Neuronal stem cell (in vitro differentiated cells): ENCODE measurements around the gene NEMP2.

Experiments used
- DNase-seq: peaks from one replicate; pipeline ENCODE4 v3.0.0-alpha.2; 2013; ENCODE audit warnings: low spot score
- H2AFZ ChIP-seq: one replicate; pipeline ENCODE4 v1.6.1; 2013; ENCODE audit warnings: mild to moderate bottlenecking, low read length, inconsistent platforms
- H2AK5ac ChIP-seq: 2 replicates; pipeline ENCODE4 v1.6.1; 2013; ENCODE audit warnings: low read depth, mild to moderate bottlenecking, inconsistent platforms, low read length, moderate library complexity, mixed read lengths
- H2BK120ac ChIP-seq: 2 replicates; pipeline ENCODE4 v1.6.1; 2013; ENCODE audit warnings: low read depth, mild to moderate bottlenecking, inconsistent platforms, low read length, moderate library complexity, mixed read lengths
- H2BK12ac ChIP-seq: one replicate; pipeline ENCODE4 v1.6.1; 2013; ENCODE audit warnings: low read length, inconsistent platforms
- H2BK15ac ChIP-seq: 2 replicates; pipeline ENCODE4 v1.6.1; 2013; ENCODE audit warnings: mild to moderate bottlenecking, low read length, inconsistent platforms, mixed read lengths
- H2BK5ac ChIP-seq: one replicate; pipeline ENCODE4 v1.6.1; 2013; ENCODE audit warnings: inconsistent platforms, mild to moderate bottlenecking, low read length, moderate library complexity
- H3K14ac ChIP-seq: one replicate; pipeline ENCODE4 v1.6.1; 2013; ENCODE audit warnings: low read length, inconsistent platforms
- H3K18ac ChIP-seq: 2 replicates; pipeline ENCODE4 v1.6.1; 2013; ENCODE audit warnings: low read length, inconsistent platforms
- H3K23ac ChIP-seq: 2 replicates; pipeline ENCODE4 v1.6.1; 2013; ENCODE audit warnings: low read depth, mild to moderate bottlenecking, mixed read lengths, low read length, inconsistent platforms; ENCODE audit not compliant: poor library complexity
- H3K27ac ChIP-seq: replicated peaks from 3 replicates; pipeline ENCODE4 v1.5.1; 2013; ENCODE audit warnings: low read length, inconsistent platforms
- H3K27me3 ChIP-seq, 3 experiments: 2 replicates each; pipeline ENCODE4 v1.6.1; 2013; ENCODE audit warnings: low read length in 3 of 3, mild to moderate bottlenecking in 2 of 3, inconsistent platforms in 1 of 3, low read depth in 1 of 3, mixed read lengths in 1 of 3, moderate library complexity in 1 of 3; ENCODE audit not compliant: control insufficient read depth in 3 of 3, insufficient read depth in 3 of 3
- H3K36me3 ChIP-seq, 2 donors: replicated peaks in 1 of 2; 2 replicates each; pipeline ENCODE4 v1.6.1; 2013; ENCODE audit warnings: low read length in 2 of 2; ENCODE audit not compliant: control insufficient read depth in 2 of 2, insufficient read depth in 2 of 2
- H3K4ac ChIP-seq: 2 replicates; pipeline ENCODE4 v1.6.1; 2013; ENCODE audit warnings: inconsistent platforms, mild to moderate bottlenecking, low read length, moderate library complexity
- H3K4me1 ChIP-seq, 2 donors: 1 replicate in 1 of 2; 2 replicates in 1 of 2; pipeline ENCODE4 v1.6.1; 2013; ENCODE audit warnings: low read length in 2 of 2, low read depth in 1 of 2; ENCODE audit not compliant: control insufficient read depth in 2 of 2, insufficient read depth in 1 of 2
- H3K4me2 ChIP-seq: one replicate; pipeline ENCODE4 v1.6.1; 2013; ENCODE audit warnings: mild to moderate bottlenecking, low read length, inconsistent platforms; ENCODE audit not compliant: insufficient read depth, poor library complexity, severe bottlenecking
- H3K4me3 ChIP-seq, 2 donors: 2 replicates each; pipeline ENCODE4 v1.5.1; 2013; ENCODE audit warnings: low read length in 2 of 2, mild to moderate bottlenecking in 2 of 2, inconsistent platforms in 1 of 2, moderate library complexity in 1 of 2
- H3K79me1 ChIP-seq: one replicate; pipeline ENCODE4 v1.6.1; 2013; ENCODE audit warnings: low read depth, mild to moderate bottlenecking, inconsistent platforms, low read length, moderate library complexity
- H3K9ac ChIP-seq: one replicate; pipeline ENCODE4 v1.6.1; 2013; ENCODE audit warnings: mild to moderate bottlenecking, low read depth, low read length, inconsistent platforms; ENCODE audit not compliant: poor library complexity
- H3K9me3 ChIP-seq, 2 donors: replicated peaks in 1 of 2; 2 replicates each; pipeline versions ENCODE3 to v1.6.1; 2013; ENCODE audit warnings: low read length in 2 of 2, mild to moderate bottlenecking in 2 of 2, inconsistent platforms in 1 of 2, low read depth in 1 of 2, mixed read lengths in 1 of 2, moderate library complexity in 1 of 2; ENCODE audit not compliant: control insufficient read depth in 2 of 2, insufficient read depth in 1 of 2
- H4K8ac ChIP-seq: one replicate; pipeline ENCODE4 v1.6.1; 2013; ENCODE audit warnings: low read depth, mild to moderate bottlenecking, inconsistent platforms, low read length, moderate library complexity
- H4K91ac ChIP-seq: one replicate; pipeline ENCODE4 v1.6.1; 2013; ENCODE audit warnings: low read length, low read depth, mild to moderate bottlenecking, inconsistent platforms; ENCODE audit not compliant: poor library complexity
- WGBS, 2 donors: extraction: QIAGEN DNeasy Blood & Tissue Kit; methylation state at CpG; one replicate each; pipeline ENCODE4 v1.1.7; 2013; ENCODE audit warnings: missing lambda C conversion rate in 2 of 2, mixed read lengths in 1 of 2; ENCODE audit not compliant: insufficient read length in 2 of 2, insufficient replicate concordance in 1 of 2; ENCODE audit errors: extremely low coverage in 2 of 2; 5-methylcytosine and 5-hydroxymethylcytosine counted together

NEMP2 gene

DNA sequence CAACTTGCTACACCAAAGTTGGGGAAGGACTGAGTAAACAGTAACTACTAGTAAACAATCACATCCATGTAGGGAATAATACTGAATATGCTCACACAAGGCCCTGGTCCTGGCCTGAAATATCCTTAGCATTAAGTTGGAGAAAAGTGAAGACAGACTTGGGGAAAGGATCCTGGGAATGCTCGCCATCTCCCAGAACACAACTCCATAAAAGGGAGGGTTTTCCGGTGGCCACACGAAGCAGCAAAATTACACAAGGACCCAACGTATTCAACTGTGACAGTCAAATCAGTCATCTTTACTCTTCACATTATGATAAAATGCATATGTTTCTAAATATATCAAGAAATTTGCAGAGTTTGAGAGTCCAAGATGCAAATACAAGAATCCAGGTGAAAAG lies 7.3 kb downstream of the NEMP2 start:
- no peak overlapping the region for H3K18ac ChIP-seq
- no peak overlapping the region for H3K23ac ChIP-seq
- no peaks in the 10 kb centered on the region for H3K27me3 ChIP-seq
- H4K91ac ChIP-seq = no peak overlapping the region
- no peaks in the 10 kb centered on the region for H3K4me1 ChIP-seq
- H3K4me2 ChIP-seq = no peak overlapping the region
- H3K9ac ChIP-seq = no peak overlapping the region
- H2BK5ac ChIP-seq = no peak overlapping the region
- DNase-seq = no peak
- WGBS, 2 donors = no CpG with 5 or more reads among the region's 4 CpGs
- H2AK5ac ChIP-seq = no peak overlapping the region
- H2BK15ac ChIP-seq = no peak overlapping the region
- H2BK120ac ChIP-seq = no peak overlapping the region
- H3K4ac ChIP-seq = no peak overlapping the region
- H2AFZ ChIP-seq = no peak overlapping the region
- no peaks in the 10 kb centered on the region for H3K9me3 ChIP-seq
- no peak overlapping the region for H3K4me3 ChIP-seq
- H4K8ac ChIP-seq = no peak overlapping the region
- H3K36me3 ChIP-seq = no peaks in the 10 kb centered on the region
- H3K14ac ChIP-seq = no peak overlapping the region
- no peaks in the 10 kb centered on the region for H3K79me1 ChIP-seq
- H3K27ac ChIP-seq = no peak overlapping the region
- no peak overlapping the region for H2BK12ac ChIP-seq

DNA sequence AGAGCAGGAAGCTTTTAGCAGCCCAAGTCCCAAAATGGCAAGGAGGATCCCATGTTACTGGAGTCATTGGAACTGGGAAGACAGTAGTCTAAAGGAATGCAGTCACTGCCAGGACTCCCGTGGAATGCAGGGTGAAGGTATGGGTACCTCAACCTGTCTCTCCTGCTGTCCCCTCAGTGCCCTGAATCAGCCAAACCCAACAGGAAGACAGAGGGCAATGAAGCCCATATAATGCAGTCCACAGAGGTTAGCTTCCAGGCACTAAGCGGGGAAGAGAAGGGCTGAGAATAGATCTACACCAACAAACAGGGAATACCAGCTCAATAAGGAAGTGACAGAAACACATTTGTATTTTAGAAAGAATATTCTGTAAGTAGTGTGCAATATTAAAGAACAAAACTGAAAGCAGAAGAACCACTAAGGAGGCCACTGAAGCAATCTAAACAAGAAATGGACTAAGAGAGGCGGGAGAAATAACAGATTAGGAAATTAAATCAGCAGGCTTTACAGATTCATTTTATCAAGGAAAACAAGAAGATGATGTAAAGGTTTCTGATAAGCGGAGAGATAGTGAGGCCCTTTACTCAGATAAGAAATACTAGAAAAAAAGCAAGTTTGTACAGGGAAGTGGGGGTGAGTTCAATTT lies 8.3 kb downstream of the NEMP2 start:
- H2BK5ac ChIP-seq = no peak overlapping the region
- no peak for DNase-seq
- H3K18ac ChIP-seq = no peak overlapping the region
- no peaks in the 10 kb centered on the region for H3K9me3 ChIP-seq
- H3K9ac ChIP-seq = no peak overlapping the region
- no peak overlapping the region for H4K8ac ChIP-seq
- H2AK5ac ChIP-seq = no peak overlapping the region
- no peaks in the 10 kb centered on the region for H3K4me1 ChIP-seq
- WGBS, 2 donors = no CpG with 5 or more reads among the region's 4 CpGs
- no peaks in the 10 kb centered on the region for H3K79me1 ChIP-seq
- H3K27me3 ChIP-seq = no peaks in the 10 kb centered on the region
- no peak overlapping the region for H4K91ac ChIP-seq
- no peak overlapping the region for H2BK15ac ChIP-seq
- H2BK12ac ChIP-seq = no peak overlapping the region
- no peak overlapping the region for H3K4me2 ChIP-seq
- no peak overlapping the region for H3K27ac ChIP-seq
- no peak overlapping the region for H3K23ac ChIP-seq
- H3K14ac ChIP-seq = no peak overlapping the region
- no peak overlapping the region for H2AFZ ChIP-seq
- H2BK120ac ChIP-seq = no peak overlapping the region
- no peak overlapping the region for H3K4ac ChIP-seq
- H3K4me3 ChIP-seq = no peak overlapping the region
- H3K36me3 ChIP-seq = no peaks in the 10 kb centered on the region

DNA sequence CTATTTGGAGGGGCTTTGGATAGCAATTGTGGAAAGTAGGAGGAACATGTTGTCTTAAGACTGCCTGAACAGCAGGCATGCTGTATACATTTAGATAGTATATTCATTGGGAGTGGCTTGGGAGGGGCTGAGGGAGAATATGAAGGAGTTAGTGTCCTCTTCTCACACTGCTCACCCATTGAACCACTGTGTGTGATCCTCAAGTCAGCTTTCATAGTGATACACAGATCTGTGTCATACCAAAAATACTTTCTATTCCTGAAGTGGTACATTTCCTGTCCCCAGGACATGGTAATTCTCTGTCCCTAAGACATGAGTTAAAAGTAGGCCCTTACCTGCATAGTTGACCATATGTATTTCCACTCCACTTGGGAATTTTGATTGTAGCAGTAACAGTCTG lies 9.6 kb downstream of the NEMP2 start:
- Histone ChIP-seq H2AFZ (no peak overlapping the region), H3K27me3 (no peaks in the 10 kb centered on the region), H3K9me3 (no peaks in the 10 kb centered on the region), H3K9ac (no peak overlapping the region), H3K36me3 (no peaks in the 10 kb centered on the region), H2BK12ac (no peak overlapping the region), H3K27ac (no peak overlapping the region), H3K23ac (no peak overlapping the region), H2AK5ac (no peak overlapping the region), H4K91ac (no peak overlapping the region), H3K4me1 (no peaks in the 10 kb centered on the region), H3K4me3 (no peak overlapping the region), H3K4ac (no peak overlapping the region), H3K79me1 (no peaks in the 10 kb centered on the region), H3K4me2 (no peak overlapping the region), H3K18ac (no peak overlapping the region), H4K8ac (no peak overlapping the region), H2BK15ac (no peak overlapping the region), H3K14ac (no peak overlapping the region), H2BK5ac (no peak overlapping the region), H2BK120ac (no peak overlapping the region)
- DNase-seq = no peak

DNA sequence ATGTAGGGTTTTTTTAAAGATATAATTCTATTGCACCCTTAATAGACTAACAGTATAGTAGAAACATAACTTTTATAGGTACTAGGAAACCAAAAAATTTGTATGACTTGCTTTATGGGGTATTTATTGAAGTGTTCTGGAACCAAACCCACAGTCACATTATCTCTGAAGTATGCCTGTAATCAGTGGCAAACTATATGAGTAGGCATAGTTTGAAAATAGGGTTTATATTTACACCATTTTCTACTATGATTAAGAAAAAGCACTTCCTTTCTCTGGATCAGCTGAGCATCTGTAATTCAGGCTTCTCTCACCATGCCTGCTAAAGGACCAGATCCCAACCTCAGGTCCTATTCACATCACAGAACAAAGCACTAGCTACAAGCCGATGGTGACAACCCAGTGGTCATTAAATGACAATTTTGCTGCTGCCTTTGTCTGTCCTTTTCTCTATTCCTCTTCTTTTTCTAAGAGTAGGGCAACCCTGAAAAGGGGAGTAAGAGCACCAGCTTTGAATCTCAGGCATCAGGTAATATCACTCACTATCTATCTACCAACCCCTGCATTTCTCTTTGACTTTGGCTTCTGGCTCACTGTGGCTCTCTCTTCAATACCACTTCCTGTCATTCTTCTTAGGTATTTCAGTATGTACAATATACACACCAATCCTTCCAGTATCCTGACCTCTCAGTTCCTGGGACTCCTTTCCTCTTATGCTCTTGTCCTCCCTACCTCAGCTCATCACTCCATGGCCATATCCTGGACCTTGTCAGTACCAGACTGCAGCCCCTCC lies 14.4 kb downstream of the NEMP2 start:
- H3K23ac ChIP-seq = no peak overlapping the region
- no peak for DNase-seq
- no CpG with 5 or more reads among the region's 1 CpG for WGBS, 2 donors
- no peak overlapping the region for H3K4ac ChIP-seq
- H3K4me3 ChIP-seq = no peak overlapping the region
- H3K9me3 ChIP-seq = no peaks in the 10 kb centered on the region
- no peak overlapping the region for H2BK5ac ChIP-seq
- H3K9ac ChIP-seq = no peak overlapping the region
- no peak overlapping the region for H3K14ac ChIP-seq
- no peak overlapping the region for H4K8ac ChIP-seq
- H2AFZ ChIP-seq = no peak overlapping the region
- H4K91ac ChIP-seq = no peak overlapping the region
- no peak overlapping the region for H3K27ac ChIP-seq
- H3K18ac ChIP-seq = no peak overlapping the region
- H3K4me1 ChIP-seq = no peaks in the 10 kb centered on the region
- no peaks in the 10 kb centered on the region for H3K79me1 ChIP-seq
- no peak overlapping the region for H2BK12ac ChIP-seq
- no peak overlapping the region for H2BK120ac ChIP-seq
- H2BK15ac ChIP-seq = no peak overlapping the region
- H3K4me2 ChIP-seq = no peak overlapping the region
- no peak overlapping the region for H2AK5ac ChIP-seq
- no peaks in the 10 kb centered on the region for H3K27me3 ChIP-seq
- no peaks in the 10 kb centered on the region for H3K36me3 ChIP-seq
